CD8-positive, alpha-beta memory T cell (primary cell): ENCODE data around the gene PLK2. TPM values are rescaled to one million over a fixed set of nuclear protein-coding genes. Genes with fewer than 3 reads are reported as not detected.

Experiments
- CTCF ChIA-PET: fragments of 350-600 bp; sonication (Branson Sonifier 250); formaldehyde crosslinking; loops from one replicate; lab custom pipeline; 2021; ENCODE audit warnings: antibody characterized with exemption; lab: Charles Lee
- POLR2A ChIA-PET: fragments of 350-600 bp; sonication (Branson Sonifier 250); formaldehyde crosslinking; loops from one replicate; lab custom pipeline; 2021; ENCODE audit warnings: antibody characterized with exemption; lab: Charles Lee
- DNase-seq, 5 donors: peaks; one replicate each; pipeline versions ENCODE4 v3.0.0 to v3.0.0-alpha.2; 2020 to 2022; ENCODE audit warnings: mixed read lengths in 1 of 5
- H3K27ac ChIP-seq: one replicate; pipeline ENCODE4 v1.7.0; 2013; ENCODE audit warnings: low read depth, mild to moderate bottlenecking, low read length, moderate library complexity
- H3K27me3 ChIP-seq: 2 replicates; pipeline ENCODE4 v1.7.0; 2013; ENCODE audit warnings: low read length, mild to moderate bottlenecking; ENCODE audit not compliant: insufficient read depth, poor library complexity, severe bottlenecking
- H3K36me3 ChIP-seq: 2 replicates; pipeline ENCODE4 v1.7.0; 2013; ENCODE audit warnings: mild to moderate bottlenecking, low read length, moderate library complexity; ENCODE audit not compliant: insufficient read depth
- H3K4me1 ChIP-seq: 2 replicates; pipeline ENCODE4 v1.7.0; 2013; ENCODE audit warnings: mild to moderate bottlenecking, low read length, moderate library complexity; ENCODE audit not compliant: insufficient read depth
- H3K4me3 ChIP-seq: 2 replicates; pipeline ENCODE4 v1.7.0; 2013; ENCODE audit warnings: mild to moderate bottlenecking, low read length
- H3K9me3 ChIP-seq: 2 replicates; pipeline ENCODE4 v1.7.0; 2013; ENCODE audit warnings: mild to moderate bottlenecking, low read length
- H3K27ac Mint-ChIP-seq, 8 donors: one replicate each; pipeline ENCODE4 v1.8.0; 2020 to 2021; ENCODE audit warnings: mixed read lengths in 8 of 8, mild to moderate bottlenecking in 6 of 8, inconsistent platforms in 3 of 8, moderate library complexity in 3 of 8
- H3K27me3 Mint-ChIP-seq, 2 donors: one replicate each; pipeline ENCODE4 v1.8.0; 2020 to 2021; ENCODE audit warnings: mixed read lengths in 2 of 2, mild to moderate bottlenecking in 1 of 2, moderate library complexity in 1 of 2
- H3K36me3 Mint-ChIP-seq, 3 donors: one replicate each; pipeline ENCODE4 v1.8.0; 2020 to 2021; ENCODE audit warnings: mixed read lengths in 3 of 3, inconsistent platforms in 1 of 3, mild to moderate bottlenecking in 1 of 3
- H3K4me1 Mint-ChIP-seq, 3 donors: one replicate each; pipeline ENCODE4 v1.8.0; 2020 to 2021; ENCODE audit warnings: mixed read lengths in 3 of 3, inconsistent platforms in 1 of 3, mild to moderate bottlenecking in 1 of 3
- H3K4me3 Mint-ChIP-seq, 7 donors: one replicate each; pipeline ENCODE4 v1.8.0; 2020 to 2021; ENCODE audit warnings: mixed read lengths in 7 of 7, mild to moderate bottlenecking in 6 of 7, moderate library complexity in 4 of 7, inconsistent platforms in 2 of 7
- H3K9me3 Mint-ChIP-seq, 5 donors: one replicate each; pipeline ENCODE4 v1.8.0; 2020 to 2022; ENCODE audit warnings: mixed read lengths in 5 of 5, mild to moderate bottlenecking in 3 of 5, moderate library complexity in 2 of 5, inconsistent platforms in 1 of 5
- polyA plus RNA-seq: library from polyadenylated mRNA; unstranded; fragments of 300-500 nt; fragmentation: Illumina TruSeq; gene quantifications from one replicate; pipeline ENCODE4 v1.2.3, GENCODE V29; 2021
- total RNA-seq, 2 experiments: library from RNA; stranded (reverse); gene quantifications; one replicate each; pipeline ENCODE4 v1.2.3, GENCODE V29; 2021

PLK2 gene
- total and polyA plus RNA-seq, 3 experiments from 2014 or later: 2.5 to 5.2 (median 3.0) TPM

DNA sequence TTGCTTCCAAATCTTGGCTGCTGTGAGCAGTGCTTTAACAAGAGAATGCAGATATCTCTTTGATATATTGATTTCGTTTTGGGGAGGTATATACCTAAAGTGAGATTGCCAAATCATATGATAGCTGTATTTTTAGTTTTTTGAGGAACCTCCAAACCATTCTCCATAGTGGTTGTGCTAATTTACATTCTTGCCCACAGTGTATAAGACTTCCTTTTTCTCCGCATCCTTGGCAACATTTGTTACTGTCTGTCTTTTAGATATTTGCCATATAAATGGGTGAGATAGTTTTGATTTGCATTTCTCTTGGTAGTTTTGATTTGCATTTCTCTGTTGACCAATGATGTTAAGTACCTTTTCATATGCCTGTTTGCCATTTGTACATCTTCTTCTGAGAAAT lies 10.0 kb upstream of the PLK2 start:
- POLR2A ChIA-PET: no interaction called here
- CTCF ChIA-PET: no interaction called here
- Histone ChIP-seq H3K9me3 (no peaks in the 10 kb centered on the region), H3K4me1 (no peaks in the 10 kb centered on the region), H3K27ac (no peak overlapping the region), H3K36me3 (no peaks in the 10 kb centered on the region), H3K4me3 (no peak overlapping the region), H3K27me3 (no peaks in the 10 kb centered on the region)
- Mint-ChIP-seq H3K9me3 (peaks cover 0 to 3% (median 0%) of the 10 kb centered on the region in 5 donors), H3K27me3 (peaks cover 8 to 17% of the 10 kb centered on the region in 2 donors), H3K36me3 (peaks cover 0 to 7% (median 0%) of the 10 kb centered on the region in 3 donors), H3K27ac (no peak overlapping the region), H3K4me3 (no peak overlapping the region), H3K4me1 (no peaks in the 10 kb centered on the region)
- DNase-seq: no peak

GRCh38 chr5:58466939-58467338 lies 7.1 kb upstream of the PLK2 start:
- H3K4me3 ChIP-seq: no peak overlapping the region
- no peak overlapping the region for H3K27ac ChIP-seq
- H3K9me3 Mint-ChIP-seq: no peaks in the 10 kb centered on the region
- DNase-seq: no peak
- no peaks in the 10 kb centered on the region for H3K36me3 ChIP-seq
- H3K36me3 Mint-ChIP-seq: no peaks in the 10 kb centered on the region
- H3K4me1 Mint-ChIP-seq: no peaks in the 10 kb centered on the region
- H3K9me3 ChIP-seq: no peaks in the 10 kb centered on the region
- ChIA-PET CTCF (no interaction called here), POLR2A (no interaction called here)
- H3K4me3 Mint-ChIP-seq: no peak overlapping the region
- peaks cover 3 to 9% of the 10 kb centered on the region in 2 donors for H3K27me3 Mint-ChIP-seq
- no peaks in the 10 kb centered on the region for H3K4me1 ChIP-seq
- peak overlapping the region in 2 of 8 donors; percentile 7 to 11 for H3K27ac Mint-ChIP-seq
- H3K27me3 ChIP-seq: no peaks in the 10 kb centered on the region

GRCh38 chr5:58462623-58463230 lies 2.8 kb upstream of the PLK2 start:
- CTCF ChIA-PET: no interaction called here
- no peak overlapping the region for H3K4me3 ChIP-seq
- DNase-seq: peak in 3 of 5 donors; percentile 15 to 50 (median 33)
- H3K27me3 ChIP-seq: no peaks in the 10 kb centered on the region
- Mint-ChIP-seq H3K36me3 (no peaks in the 10 kb centered on the region), H3K4me1 (peaks cover 13 to 17% (median 17%) of the 10 kb centered on the region in 3 donors), H3K27ac (peak overlapping the region in 1 of 8 donors; percentile 16), H3K4me3 (peak overlapping the region in 2 of 7 donors; percentile 25 to 42), H3K9me3 (no peaks in the 10 kb centered on the region), H3K27me3 (peaks cover 15 to 21% of the 10 kb centered on the region in 2 donors)
- no peaks in the 10 kb centered on the region for H3K36me3 ChIP-seq
- H3K4me1 ChIP-seq: peaks cover 11% of the 10 kb centered on the region
- H3K27ac ChIP-seq: no peak overlapping the region
- H3K9me3 ChIP-seq: no peaks in the 10 kb centered on the region
- POLR2A ChIA-PET: no interaction called here

DNA sequence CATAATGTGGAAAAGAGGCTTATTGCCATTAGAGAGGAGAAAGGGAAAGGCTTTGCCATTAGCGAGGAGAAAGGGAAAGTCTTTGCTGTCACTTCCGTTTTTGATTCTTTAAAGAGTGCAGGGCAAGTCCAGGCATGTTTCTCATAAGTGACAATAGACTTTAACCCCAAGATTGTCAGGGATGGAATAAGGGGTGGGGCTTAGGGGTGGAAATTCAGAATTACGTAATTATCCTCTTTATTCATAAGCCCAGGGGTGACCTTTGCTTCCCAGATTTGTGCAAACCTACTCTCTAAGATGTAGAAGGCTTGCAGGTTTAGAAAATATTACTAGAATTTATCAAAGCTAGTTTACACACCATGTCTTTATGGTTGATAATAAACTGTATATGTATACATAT lies 2.3 kb upstream of the PLK2 start:
- peaks cover 13 to 17% (median 17%) of the 10 kb centered on the region in 3 donors for H3K4me1 Mint-ChIP-seq
- POLR2A ChIA-PET: no interaction called here
- peak overlapping the region in 1 of 8 donors; percentile 16 for H3K27ac Mint-ChIP-seq
- Histone ChIP-seq H3K4me1 (peaks cover 11% of the 10 kb centered on the region), H3K4me3 (no peak overlapping the region), H3K27me3 (no peaks in the 10 kb centered on the region), H3K36me3 (no peaks in the 10 kb centered on the region), H3K27ac (no peak overlapping the region), H3K9me3 (no peaks in the 10 kb centered on the region)
- H3K9me3 Mint-ChIP-seq: no peaks in the 10 kb centered on the region
- CTCF ChIA-PET: interaction anchor here (1.7 to 3.7 kb wide), 2 partner anchors 682 to 1163 kb away, joined by 9 to 41 read pairs; no protein-coding TSS in a partner anchor
- DNase-seq: no peak
- H3K27me3 Mint-ChIP-seq: peaks cover 19 to 20% of the 10 kb centered on the region in 2 donors
- H3K36me3 Mint-ChIP-seq: no peaks in the 10 kb centered on the region
- peak overlapping the region in 1 of 7 donors; percentile 42 for H3K4me3 Mint-ChIP-seq

DNA sequence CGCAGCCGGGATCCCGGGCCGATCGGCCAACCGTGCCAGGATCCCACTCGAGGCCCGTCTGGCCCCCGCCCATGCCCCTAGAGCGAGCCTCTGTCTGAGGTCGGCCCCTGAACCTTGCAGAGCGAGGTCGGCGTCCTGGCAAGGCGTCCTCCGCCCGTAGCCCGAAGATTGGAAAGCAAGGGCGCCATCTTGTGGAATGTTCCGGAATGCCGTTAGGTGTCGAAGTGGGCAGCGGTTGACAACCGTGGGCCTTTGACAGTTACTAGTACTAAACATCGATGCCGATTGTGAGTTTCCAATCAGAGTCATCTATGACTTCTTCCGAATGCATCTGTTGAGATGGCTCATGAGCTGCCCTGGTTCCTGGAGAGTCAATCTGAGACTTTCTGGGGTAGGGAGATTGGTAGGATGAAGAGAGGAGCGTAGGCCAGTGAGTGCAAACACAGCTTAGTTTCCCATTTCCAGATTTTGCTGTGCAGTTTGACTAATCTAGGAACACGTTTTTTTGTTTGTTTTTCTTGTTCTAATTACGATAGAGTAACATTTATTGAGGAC lies 923 bp upstream of the PLK2 start:
- peak overlapping the region; percentile 38 to 96 (median 78) for H3K27ac Mint-ChIP-seq
- Histone ChIP-seq H3K4me1 (peaks cover 11% of the 10 kb centered on the region), H3K27ac (peak overlapping the region; percentile 52), H3K4me3 (peak overlapping the region; percentile 69), H3K36me3 (no peaks in the 10 kb centered on the region), H3K27me3 (no peaks in the 10 kb centered on the region), H3K9me3 (no peaks in the 10 kb centered on the region)
- peaks cover 19 to 22% of the 10 kb centered on the region in 2 donors for H3K27me3 Mint-ChIP-seq
- CTCF ChIA-PET: interaction anchor here (0.7 to 3.7 kb wide), 13 partner anchors 11 to 1559 kb away, joined by 3 to 41 read pairs (median 4); no protein-coding TSS in a partner anchor
- no peaks in the 10 kb centered on the region for H3K9me3 Mint-ChIP-seq
- H3K4me3 Mint-ChIP-seq: peak overlapping the region; percentile 84 to 93 (median 87)
- peaks cover 13 to 17% (median 17%) of the 10 kb centered on the region in 3 donors for H3K4me1 Mint-ChIP-seq
- DNase-seq: peak; percentile 75 to 87 (median 78)
- peaks cover 0 to 1% (median 0%) of the 10 kb centered on the region in 3 donors for H3K36me3 Mint-ChIP-seq
- POLR2A ChIA-PET: no interaction called here

DNA sequence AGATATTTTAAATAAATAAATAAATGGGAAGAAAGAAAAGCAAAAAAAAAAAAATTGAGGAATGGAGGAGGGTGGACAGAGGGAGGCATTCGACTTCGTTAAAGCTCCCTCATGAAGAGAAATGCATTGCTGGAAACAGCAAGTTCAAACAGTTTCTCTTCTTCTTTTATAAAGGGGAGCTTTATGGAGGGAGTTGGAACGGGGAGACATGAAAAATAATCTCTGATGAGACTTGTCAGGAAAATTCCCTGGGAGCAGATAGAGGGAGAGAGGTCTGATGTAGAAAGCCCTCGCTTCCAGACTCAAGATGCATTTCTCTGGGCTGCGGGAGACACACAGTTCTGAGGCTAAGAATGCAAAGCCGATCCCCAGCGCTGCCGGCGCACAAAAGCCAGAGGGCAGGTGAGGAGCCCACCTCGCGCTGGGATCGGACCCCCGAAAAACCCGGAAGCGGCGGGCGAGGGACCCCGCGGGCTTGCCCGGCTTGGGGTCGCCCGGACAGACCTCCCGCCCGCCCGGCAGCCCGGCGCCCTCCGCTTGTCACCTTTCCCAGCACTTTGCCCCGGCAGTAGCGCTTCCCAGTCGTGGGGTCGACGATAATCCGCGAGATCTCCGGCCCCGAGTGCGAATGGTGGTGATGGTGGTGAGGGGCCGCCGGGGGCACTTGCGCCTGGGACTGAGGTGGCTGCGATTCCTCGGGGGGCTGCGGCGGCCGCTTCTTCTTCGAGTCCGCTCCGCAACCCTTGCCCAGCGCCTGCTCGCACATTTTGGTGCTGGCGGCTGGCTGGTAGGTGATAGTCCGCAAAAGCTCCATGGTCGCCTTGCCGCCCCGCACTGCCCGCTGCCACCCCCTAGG lies 512 bp downstream of the PLK2 start:
- no peaks in the 10 kb centered on the region for H3K9me3 ChIP-seq
- POLR2A ChIA-PET: no interaction called here
- no peaks in the 10 kb centered on the region for H3K36me3 ChIP-seq
- CTCF ChIA-PET: interaction anchor here (1.8 to 3.7 kb wide), 2 partner anchors 1118 to 1160 kb away, joined by 6 to 41 read pairs; no protein-coding TSS in a partner anchor
- Mint-ChIP-seq H3K9me3 (no peaks in the 10 kb centered on the region), H3K27ac (peak overlapping the region; percentile 38 to 92 (median 80)), H3K36me3 (peaks cover 0 to 1% (median 0%) of the 10 kb centered on the region in 3 donors), H3K27me3 (peaks cover 19 to 22% of the 10 kb centered on the region in 2 donors), H3K4me3 (peak overlapping the region; percentile 84 to 93 (median 87)), H3K4me1 (peaks cover 13 to 17% (median 17%) of the 10 kb centered on the region in 3 donors)
- H3K27ac ChIP-seq: peak overlapping the region; percentile 52
- DNase-seq: peak in 1 of 5 donors; percentile 51
- H3K4me3 ChIP-seq: peak overlapping the region; percentile 69
- no peaks in the 10 kb centered on the region for H3K27me3 ChIP-seq
- H3K4me1 ChIP-seq: peaks cover 11% of the 10 kb centered on the region

DNA sequence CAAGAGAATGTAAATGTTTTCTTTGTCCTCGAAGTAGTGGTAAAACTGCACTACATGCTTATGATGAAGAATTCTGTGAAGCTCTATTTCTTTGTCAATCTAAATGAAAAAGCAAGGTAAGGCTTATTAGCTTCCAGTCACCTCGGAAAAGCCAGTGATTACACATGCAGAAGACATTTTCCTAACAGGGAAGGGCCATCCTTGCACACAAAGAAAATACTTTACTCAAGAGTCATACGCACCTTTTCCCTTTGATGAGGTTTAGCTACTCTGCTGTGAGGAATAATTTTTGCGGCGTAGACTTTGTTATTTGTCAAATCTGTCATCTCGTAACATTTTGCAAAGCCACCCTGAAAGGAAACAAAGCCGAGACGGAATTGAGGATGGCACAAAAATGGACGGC lies 1.1 kb downstream of the PLK2 start:
- peak overlapping the region; percentile 84 to 92 (median 87) for H3K4me3 Mint-ChIP-seq
- Histone ChIP-seq H3K4me1 (peaks cover 11% of the 10 kb centered on the region), H3K4me3 (peak overlapping the region; percentile 69), H3K36me3 (no peaks in the 10 kb centered on the region), H3K27ac (no peak overlapping the region), H3K27me3 (no peaks in the 10 kb centered on the region), H3K9me3 (no peaks in the 10 kb centered on the region)
- ChIA-PET POLR2A (no interaction called here), CTCF (interaction anchor here (3.7 kb wide), 1 partner anchor 1160 kb away, joined by 41 read pairs; no protein-coding TSS in a partner anchor)
- peak in 1 of 5 donors; percentile 39 for DNase-seq
- H3K27ac Mint-ChIP-seq: peak overlapping the region in 6 of 8 donors; percentile 38 to 86 (median 68)
- peaks cover 0 to 1% (median 0%) of the 10 kb centered on the region in 3 donors for H3K36me3 Mint-ChIP-seq
- H3K27me3 Mint-ChIP-seq: peaks cover 19 to 20% of the 10 kb centered on the region in 2 donors
- no peaks in the 10 kb centered on the region for H3K9me3 Mint-ChIP-seq
- peaks cover 13 to 17% (median 17%) of the 10 kb centered on the region in 3 donors for H3K4me1 Mint-ChIP-seq
